Glomerular visceral epithelial cell (primary cell): Measurements from ENCODE around the gene C16orf74.

Experiments used
- DNase-seq: peaks from one replicate; pipeline ENCODE4 v3.0.0-alpha.2; 2016; ENCODE audit errors: extremely low spot score

Gene C16orf74

GRCh38 chr16:85674828-85675227, 76.1 kb downstream of the C16orf74 start:
- no peak for DNase-seq

- no peak for DNase-seq
Observed at GRCh38 chr16:85674418-85674755, 76.5 kb downstream of the C16orf74 start.

DNA sequence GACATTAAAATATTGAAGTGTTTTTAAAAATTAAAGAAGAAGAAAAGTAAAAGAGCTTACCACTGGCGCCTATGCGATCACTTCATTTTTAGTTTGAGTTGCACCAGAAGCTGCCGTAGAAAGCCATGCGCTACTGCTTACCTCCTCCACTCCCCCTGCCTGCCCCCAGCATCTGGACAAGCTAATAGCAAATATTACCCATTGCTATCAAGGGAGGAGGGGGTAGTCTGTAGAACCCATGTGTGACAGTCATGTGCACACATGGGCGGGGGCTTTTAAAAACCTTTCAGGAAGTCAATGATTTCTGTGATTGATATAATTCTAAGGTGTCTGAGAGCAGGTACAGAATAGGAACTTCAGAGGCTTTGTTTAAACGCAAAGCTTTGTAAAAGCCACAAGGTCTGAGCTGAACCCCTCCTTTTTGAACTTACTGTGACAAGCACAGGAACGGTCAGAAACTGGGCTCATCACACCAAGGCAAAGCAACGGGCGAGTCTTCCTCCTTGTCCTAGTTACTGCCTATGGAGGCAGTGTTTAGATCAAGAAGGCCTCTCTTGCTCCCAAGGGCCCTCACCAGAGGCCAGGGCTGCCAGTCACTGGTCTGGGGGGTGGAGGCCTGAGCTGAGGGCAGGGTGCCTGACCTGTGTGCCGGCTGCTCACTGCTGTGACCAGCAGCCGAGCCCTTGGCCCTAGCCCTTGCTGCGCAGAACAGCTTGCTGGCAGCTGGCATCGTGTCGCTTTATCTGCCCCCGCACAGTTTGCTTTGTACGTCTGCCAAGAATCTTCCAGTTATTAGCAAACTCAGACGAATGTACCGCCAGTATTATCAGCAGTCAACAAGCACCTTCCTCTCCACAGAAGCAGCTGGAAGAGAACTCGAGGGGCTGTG, 77.1 kb downstream of the C16orf74 start:
- DNase-seq, result no peak

- no peak for DNase-seq
Observed at GRCh38 chr16:85670840-85671239, 80.1 kb downstream of the C16orf74 start.

- DNase-seq, result no peak
Observed at GRCh38 chr16:85668676-85669424, 82.0 kb downstream of the C16orf74 start.

DNA sequence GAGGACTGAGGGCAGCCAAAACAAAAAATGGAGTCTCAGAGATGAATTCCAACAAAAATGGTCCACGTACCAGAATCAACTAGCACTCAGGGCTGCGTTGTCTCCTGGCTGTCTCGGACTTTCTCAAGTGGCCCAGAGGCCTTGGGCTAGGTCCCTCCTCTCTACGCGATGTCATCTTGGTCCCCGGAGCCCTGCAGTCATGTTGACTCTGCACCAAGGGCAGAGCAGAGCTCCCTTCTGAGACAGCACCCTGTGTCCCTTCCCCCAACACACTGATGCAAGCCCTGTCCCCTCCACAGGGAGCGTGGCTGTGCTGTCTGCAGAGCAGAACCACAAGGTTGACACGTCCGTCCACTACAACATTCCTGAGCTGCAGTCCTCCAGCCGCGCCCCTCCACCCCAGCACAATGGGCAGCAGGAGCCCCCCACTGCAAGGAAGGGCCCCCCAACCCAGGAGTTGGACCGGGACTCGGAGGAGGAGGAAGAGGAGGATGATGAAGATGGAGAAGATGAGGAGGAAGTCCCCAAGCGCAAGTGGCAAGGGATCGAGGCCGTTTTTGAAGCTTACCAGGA, 83.0 kb downstream of the C16orf74 start:
- no peak for DNase-seq

GRCh38 chr16:85667261-85667660, 83.6 kb downstream of the C16orf74 start:
- no peak for DNase-seq

DNA sequence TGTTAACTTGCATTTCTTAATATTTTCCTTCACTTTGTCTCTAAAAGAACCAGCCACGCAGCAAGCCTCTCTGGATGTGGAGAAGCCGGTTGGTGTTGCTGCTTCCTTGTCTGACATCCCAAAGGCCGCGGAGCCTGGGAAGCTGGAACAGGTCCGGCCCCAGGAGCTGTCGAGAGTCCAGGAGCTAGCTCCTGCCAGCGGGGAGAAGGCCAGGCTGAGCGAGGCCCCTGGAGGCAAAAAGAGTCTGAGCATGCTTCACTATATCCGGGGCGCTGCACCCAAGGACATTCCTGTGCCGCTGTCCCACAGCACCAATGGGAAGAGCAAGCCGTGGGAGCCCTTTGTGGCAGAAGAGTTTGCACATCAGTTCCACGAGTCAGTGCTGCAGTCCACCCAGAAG, 85.0 kb downstream of the C16orf74 start:
- no peak for DNase-seq

GRCh38 chr16:85665373-85665740, 85.5 kb downstream of the C16orf74 start:
- DNase-seq, result no peak

- DNase-seq, result no peak
Observed at GRCh38 chr16:85664580-85665372, 86.1 kb downstream of the C16orf74 start.

GRCh38 chr16:85663891-85664321, 87.0 kb downstream of the C16orf74 start:
- no peak for DNase-seq

DNA sequence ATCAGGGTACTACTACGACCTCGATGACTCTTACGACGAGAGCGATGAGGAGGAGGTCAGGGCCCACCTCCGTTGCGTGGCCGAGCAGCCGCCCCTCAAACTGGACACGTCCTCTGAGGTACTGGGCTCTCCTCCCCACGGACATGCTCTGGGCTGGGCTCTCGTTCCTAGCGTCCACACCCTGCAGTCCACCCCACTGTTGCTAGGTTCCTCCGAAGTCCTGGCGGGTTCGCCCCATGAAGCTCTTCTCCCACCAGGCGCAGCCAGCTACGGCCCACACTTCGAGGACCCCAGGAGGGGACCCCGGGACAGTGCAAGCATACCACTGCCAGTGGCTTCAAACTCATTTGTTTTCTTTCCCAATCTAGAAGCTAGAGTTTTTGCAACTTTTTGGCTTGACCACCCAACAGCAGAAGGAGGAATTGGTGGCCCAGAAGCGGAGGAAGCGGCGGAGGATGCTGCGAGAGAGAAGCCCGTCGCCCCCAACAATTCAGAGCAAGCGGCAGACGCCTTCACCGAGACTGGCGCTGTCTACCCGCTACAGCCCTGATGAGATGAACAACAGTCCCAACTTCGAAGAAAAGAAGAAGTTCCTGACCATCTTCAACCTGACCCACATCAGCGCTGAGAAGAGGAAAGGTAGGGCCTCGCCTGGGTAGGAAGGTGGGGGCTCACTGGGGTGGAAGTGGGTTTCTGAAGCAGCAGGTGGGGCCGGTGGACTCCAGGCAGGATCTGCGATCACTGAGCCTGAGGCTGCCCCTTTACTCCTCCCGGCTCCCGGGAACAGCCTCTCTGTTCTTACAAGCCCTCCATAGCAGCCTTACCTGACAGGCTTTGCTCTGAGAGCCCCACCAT, 87.7 kb downstream of the C16orf74 start:
- no peak for DNase-seq

- DNase-seq, result no peak
Observed at GRCh38 chr16:85662482-85662812, 88.4 kb downstream of the C16orf74 start.

- no peak for DNase-seq
Observed at GRCh38 chr16:85661740-85662481, 89.0 kb downstream of the C16orf74 start.

DNA sequence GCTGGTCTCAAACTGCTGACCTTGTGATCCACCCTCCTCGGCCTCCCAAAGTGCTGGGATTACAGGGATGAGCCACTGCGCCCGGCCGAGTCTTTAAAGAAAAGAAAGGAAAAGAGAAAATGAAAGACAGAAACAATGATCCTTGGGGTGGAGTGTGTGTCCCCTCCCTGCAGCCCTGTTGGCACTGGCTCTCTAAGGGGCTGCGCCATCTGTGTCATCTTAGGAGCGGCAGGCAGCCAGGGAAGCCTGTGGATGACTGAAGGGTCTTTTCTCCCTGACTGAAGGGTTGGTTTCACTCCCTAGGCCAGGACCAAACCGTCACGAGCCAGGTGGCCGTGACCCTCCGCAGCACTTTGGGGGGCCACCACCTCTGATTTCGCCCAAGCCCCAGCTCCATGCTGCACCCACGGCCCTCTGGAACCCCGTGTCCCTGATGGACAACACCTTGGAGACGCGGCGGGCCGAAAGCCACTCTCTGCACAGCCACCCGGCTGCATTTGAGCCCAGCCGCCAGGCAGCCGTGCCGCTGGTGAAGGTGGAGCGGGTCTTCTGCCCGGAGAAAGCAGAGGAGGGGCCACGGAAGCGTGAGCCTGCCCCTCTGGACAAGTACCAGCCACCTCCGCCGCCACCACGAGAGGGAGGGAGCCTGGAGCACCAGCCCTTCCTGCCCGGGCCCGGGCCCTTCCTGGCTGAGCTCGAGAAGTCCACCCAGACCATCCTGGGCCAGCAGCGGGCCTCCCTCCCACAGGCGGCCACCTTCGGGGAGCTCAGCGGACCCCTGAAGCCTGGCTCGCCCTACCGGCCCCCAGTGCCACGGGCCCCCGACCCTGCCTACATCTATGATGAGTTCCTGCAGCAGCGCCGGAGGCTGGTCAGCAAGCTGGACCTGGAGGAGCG, 89.8 kb downstream of the C16orf74 start:
- no peak for DNase-seq

- DNase-seq, result peak; percentile 54
Observed at GRCh38 chr16:85659805-85660511, 90.9 kb downstream of the C16orf74 start.

- DNase-seq, result no peak
Observed at GRCh38 chr16:85659336-85659735, 91.6 kb downstream of the C16orf74 start.

DNA sequence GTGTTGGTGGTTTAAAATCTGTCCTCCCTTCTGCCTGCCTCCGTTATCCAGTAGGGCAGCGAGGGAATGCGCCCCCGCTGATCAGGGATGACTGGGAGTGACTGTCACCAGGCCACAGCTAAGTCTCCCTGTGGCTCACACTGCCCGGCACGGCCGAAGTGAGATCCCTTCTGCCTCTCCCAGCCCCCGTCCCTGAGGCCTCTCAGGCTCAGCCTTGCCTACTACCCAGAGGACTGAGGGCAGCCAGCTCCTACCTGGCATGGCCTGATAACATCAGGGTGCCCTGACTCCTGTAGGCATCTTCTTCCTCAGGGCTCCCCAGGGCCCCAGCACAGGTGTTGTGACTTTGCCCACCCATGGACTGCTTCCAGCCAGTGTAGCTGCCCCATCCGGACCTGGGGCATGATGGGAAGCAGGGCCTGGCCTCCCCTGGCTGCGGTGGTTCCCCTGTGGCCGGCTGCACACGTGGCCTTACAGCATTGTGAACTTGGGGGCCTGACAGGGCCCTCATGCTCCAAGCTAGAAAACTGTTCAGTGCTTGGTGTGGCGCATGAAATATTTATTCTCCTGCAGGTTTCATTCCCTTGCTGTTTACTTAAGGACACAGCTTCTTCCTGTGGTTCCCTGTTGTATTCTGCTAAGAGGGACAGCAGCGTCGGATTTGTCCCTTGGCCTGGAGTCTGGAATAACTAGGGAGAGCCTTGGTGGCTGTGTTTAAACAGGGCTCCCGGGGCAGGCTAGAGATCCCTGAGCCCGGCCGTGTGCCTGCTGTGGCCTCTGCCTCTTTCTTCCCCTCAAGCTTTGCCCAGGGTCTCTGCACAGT, 92.2 kb downstream of the C16orf74 start:
- no peak for DNase-seq
